H1 (cell line): ENCODE data around the gene ZNF726. TPM values are rescaled to one million over a fixed set of nuclear protein-coding genes. Genes with fewer than 3 reads are reported as not detected.

Experiments
- CTCF ChIA-PET: fragments of 300-600 bp; sonication (Branson Sonifier 250); formaldehyde crosslinking; loops from one replicate; lab custom pipeline; 2021; ENCODE audit not compliant: partially characterized antibody; lab: Charles Lee
- POLR2A ChIA-PET: fragments of 300-600 bp; sonication (Branson Sonifier 250); formaldehyde crosslinking; loops from one replicate; lab custom pipeline; 2021; ENCODE audit warnings: inconsistent platforms; ENCODE audit not compliant: partially characterized antibody; lab: Charles Lee
- DNase-seq, 2 experiments: peaks; one replicate each; pipeline versions ENCODE4 v3.0.0 to v3.0.0-alpha.2; 2010 to 2022; ENCODE audit warnings: low spot score in 2 of 2, low read depth in 1 of 2, mixed read lengths in 1 of 2
- FAIRE-seq: peaks from 2 replicates; lab custom pipeline; 2011; peaks lifted over from hg19 to GRCh38; lab: Jason Lieb, UNC
- H2AFZ ChIP-seq: 2 replicates; pipeline ENCODE4 v1.8.1; 2012; ENCODE audit warnings: low read length, inconsistent platforms
- H2AK5ac ChIP-seq: 2 replicates; pipeline ENCODE4 v1.6.1; 2013; ENCODE audit warnings: low read depth, low read length
- H2BK120ac ChIP-seq: replicated peaks from 2 replicates; pipeline ENCODE3; 2013; ENCODE audit warnings: low read depth, low read length, inconsistent platforms
- H2BK12ac ChIP-seq: 2 replicates; pipeline ENCODE4 v1.6.1; 2013; ENCODE audit warnings: low read depth, low read length
- H2BK15ac ChIP-seq: 2 replicates; pipeline ENCODE4 v1.6.1; 2013; ENCODE audit warnings: low read length
- H2BK20ac ChIP-seq: 2 replicates; pipeline ENCODE4 v1.6.1; 2013; ENCODE audit warnings: low read length
- H2BK5ac ChIP-seq: 2 replicates; pipeline ENCODE4 v1.6.1; 2013; ENCODE audit warnings: low read depth, low read length
- H3K14ac ChIP-seq: 2 replicates; pipeline ENCODE4 v1.6.1; 2013; ENCODE audit warnings: inconsistent platforms; ENCODE audit not compliant: insufficient read length
- H3K18ac ChIP-seq: 2 replicates; pipeline ENCODE4 v1.6.1; 2013; ENCODE audit warnings: low read length; ENCODE audit errors: extremely low read depth
- H3K23ac ChIP-seq: 2 replicates; pipeline ENCODE4 v1.6.1; 2013; ENCODE audit warnings: inconsistent platforms; ENCODE audit not compliant: insufficient read length
- H3K23me2 ChIP-seq: 2 replicates; pipeline ENCODE4 v1.6.1; 2013; ENCODE audit warnings: low read depth, low read length
- H3K27ac ChIP-seq: 2 replicates; pipeline ENCODE4 v1.6.1; 2011; ENCODE audit warnings: low read depth, low read length, inconsistent platforms
- H3K27me3 ChIP-seq, 4 experiments: replicated peaks in 1 of 4; 1 replicate in 1 of 4; 2 replicates in 3 of 4; pipeline versions ENCODE4 v1.6.1 to v1.8.1; 2011 to 2013; ENCODE audit warnings: low read length in 3 of 4, mild to moderate bottlenecking in 3 of 4, inconsistent platforms in 2 of 4, mixed read lengths in 2 of 4, moderate library complexity in 1 of 4; ENCODE audit not compliant: control insufficient read depth in 3 of 4, insufficient read depth in 3 of 4; ENCODE audit errors: extremely low read depth in 1 of 4
- H3K36me3 ChIP-seq, 4 experiments: 2 replicates each; pipeline versions ENCODE4 v1.6.1 to v1.8.1; 2011 to 2013; ENCODE audit warnings: mild to moderate bottlenecking in 4 of 4, low read length in 3 of 4, moderate library complexity in 2 of 4, control low read depth in 1 of 4, inconsistent platforms in 1 of 4; ENCODE audit not compliant: insufficient read depth in 4 of 4, control insufficient read depth in 2 of 4
- H3K4ac ChIP-seq: replicated peaks from 2 replicates; pipeline ENCODE3; 2013; ENCODE audit warnings: low read length, low read depth, mixed read lengths, inconsistent platforms; ENCODE audit not compliant: insufficient read length
- H3K4me1 ChIP-seq, 4 experiments: replicated peaks in 1 of 4; 1 replicate in 1 of 4; 2 replicates in 3 of 4; pipeline versions ENCODE4 v1.6.1 to v1.8.1; 2011 to 2013; ENCODE audit warnings: low read length in 3 of 4, inconsistent platforms in 2 of 4, mixed read lengths in 1 of 4; ENCODE audit not compliant: insufficient read depth in 4 of 4, control insufficient read depth in 3 of 4
- H3K4me2 ChIP-seq, 2 experiments: 2 replicates each; pipeline versions ENCODE4 v1.6.1 to v1.8.1; 2011 to 2013; ENCODE audit warnings: low read depth in 2 of 2, low read length in 2 of 2, control low read depth in 1 of 2, inconsistent platforms in 1 of 2, mild to moderate bottlenecking in 1 of 2; ENCODE audit not compliant: insufficient read depth in 1 of 2
- H3K4me3 ChIP-seq, 4 experiments: fragments of 200-600, 300-600 bp in 1 of 4; sonication (generic), shearing (Covaris generic), sonication (Bioruptor Twin) in 1 of 4; 2 replicates each; pipeline versions ENCODE4 v1.5.1 to v1.8.1; 2011 to 2016; ENCODE audit warnings: low read length in 4 of 4, low read depth in 3 of 4, control low read depth in 2 of 4, inconsistent platforms in 2 of 4, mild to moderate bottlenecking in 2 of 4, mixed read lengths in 1 of 4, moderate library complexity in 1 of 4; ENCODE audit not compliant: insufficient read depth in 2 of 4; ENCODE audit errors: extremely low read depth in 1 of 4
- H3K56ac ChIP-seq: replicated peaks from 2 replicates; pipeline ENCODE3; 2013; ENCODE audit warnings: low read depth, mild to moderate bottlenecking, mixed read lengths, low read length, inconsistent platforms; ENCODE audit not compliant: insufficient read length
- H3K79me1 ChIP-seq: 2 replicates; pipeline ENCODE4 v1.6.1; 2013; ENCODE audit warnings: low read depth, low read length, control low read depth
- H3K79me2 ChIP-seq, 2 experiments: 2 replicates each; pipeline versions ENCODE4 v1.6.1 to v1.8.1; 2012 to 2013; ENCODE audit warnings: low read length in 2 of 2, mild to moderate bottlenecking in 2 of 2, inconsistent platforms in 1 of 2; ENCODE audit not compliant: insufficient read depth in 2 of 2, control insufficient read depth in 1 of 2
- H3K9ac ChIP-seq, 4 experiments: replicated peaks in 1 of 4; 1 replicate in 1 of 4; 2 replicates in 3 of 4; pipeline versions ENCODE4 v1.6.1 to v1.8.1; 2011 to 2013; ENCODE audit warnings: low read depth in 3 of 4, low read length in 3 of 4, control low read depth in 2 of 4, mild to moderate bottlenecking in 2 of 4, moderate library complexity in 2 of 4, inconsistent platforms in 1 of 4; ENCODE audit errors: extremely low read depth in 1 of 4
- H3K9me3 ChIP-seq, 2 experiments: 2 replicates each; pipeline versions ENCODE4 v1.6.1 to v1.8.1; 2012 to 2013; ENCODE audit warnings: mild to moderate bottlenecking in 2 of 2, moderate library complexity in 2 of 2, control low read depth in 1 of 2, inconsistent platforms in 1 of 2, low read depth in 1 of 2, low read length in 1 of 2, mixed read lengths in 1 of 2; ENCODE audit not compliant: insufficient read depth in 2 of 2
- H4K20me1 ChIP-seq, 2 experiments: replicated peaks in 1 of 2; 2 replicates each; pipeline versions ENCODE3 to v1.8.1; 2011 to 2013; ENCODE audit warnings: inconsistent platforms in 2 of 2, low read length in 2 of 2, mild to moderate bottlenecking in 1 of 2; ENCODE audit not compliant: insufficient read depth in 2 of 2, control insufficient read depth in 1 of 2
- H4K5ac ChIP-seq: 2 replicates; pipeline ENCODE4 v1.6.1; 2013; ENCODE audit warnings: low read length, low read depth, mixed read lengths, inconsistent platforms; ENCODE audit not compliant: insufficient read length
- H4K8ac ChIP-seq: 2 replicates; pipeline ENCODE4 v1.8.0; 2013; ENCODE audit warnings: mild to moderate bottlenecking, moderate library complexity, low read length, inconsistent platforms; ENCODE audit not compliant: insufficient read depth; ENCODE audit errors: extremely low read depth
- H4K91ac ChIP-seq: replicated peaks from 2 replicates; pipeline ENCODE3; 2013; ENCODE audit warnings: low read length, mixed read lengths, inconsistent platforms; ENCODE audit not compliant: insufficient read length
- BACH1 ChIP-seq: IDR thresholded peaks from 2 replicates; pipeline ENCODE4 v1.6.1; 2012; ENCODE audit warnings: low read length, improper control_type of control experiment
- HDAC2 ChIP-seq, 2 experiments: fragments of 300-600 bp in 1 of 2; sonication (generic) in 1 of 2; IDR thresholded peaks; 2 replicates each; pipeline ENCODE4 v1.6.1; 2011 to 2012; ENCODE audit warnings: low read depth in 2 of 2, low read length in 2 of 2, mild to moderate bottlenecking in 2 of 2, moderate library complexity in 2 of 2, borderline replicate concordance in 1 of 2, inconsistent platforms in 1 of 2
- WGBS, 2 experiments: shearing (Covaris generic) in 1 of 2; methylation state at CpG; one replicate each; pipeline versions ENCODE4 v1.1.6 to v1.1.7; 2013 to 2015; ENCODE audit warnings: low lambda C conversion rate in 2 of 2, mixed read lengths in 2 of 2, inconsistent platforms in 1 of 2, low coverage in 1 of 2, missing lambda C conversion rate in 1 of 2; ENCODE audit not compliant: insufficient replicate concordance in 2 of 2, insufficient coverage in 1 of 2, insufficient read length in 1 of 2; ENCODE audit errors: extremely low coverage in 1 of 2, missing lambda C conversion rate in 1 of 2; 5-methylcytosine and 5-hydroxymethylcytosine counted together
- polyA plus RNA-seq, 7 experiments: library from polyadenylated mRNA; depleted of rRNA in 3 of 7; stranded (reverse) in 5 of 7; unstranded in 2 of 7; fragments of >200 nt in 5 of 7; fragments of 200-250 nt in 2 of 7; gene quantifications; 1 replicate in 5 of 7; 2 replicates in 1 of 7; 4 replicates in 1 of 7; pipeline versions ENCODE4 v1.2.1 to v1.2.3, GENCODE V29; 2011 to 2013; ENCODE audit warnings: missing spikeins in 2 of 7, mixed read lengths in 2 of 7
- total RNA-seq: library from RNA; stranded (reverse); fragmentation: NEBNext Ultra II Directional; extraction: Animal tissue kit (Norgen Biotek cat#: 25700); gene quantifications from 2 replicates; pipeline ENCODE4 v1.2.1, GENCODE V29; 2021

Gene ZNF726
- total and polyA plus RNA-seq, 2 of the 8 experiments (the other 6 are each of a cell fraction or from before 2014, with no cell fraction given) = not detected

- Histone ChIP-seq H2BK5ac (no peak overlapping the region), H2BK20ac (no peak overlapping the region), H2BK12ac (no peak overlapping the region), H3K27me3 (no peaks in the 10 kb centered on the region), H4K8ac (no peak overlapping the region), H3K4ac (no peak overlapping the region), H3K4me2 (no peak overlapping the region), H3K4me1 (no peaks in the 10 kb centered on the region), H4K20me1 (no peaks in the 10 kb centered on the region), H3K18ac (no peak overlapping the region), H3K79me2 (no peaks in the 10 kb centered on the region), H3K56ac (no peak overlapping the region), H2AK5ac (no peak overlapping the region), H2AFZ (no peak overlapping the region), H4K5ac (no peak overlapping the region), H3K27ac (no peak overlapping the region), H3K9me3 (peaks cover 49 to 67% of the 10 kb centered on the region in 2 experiments), H3K14ac (no peak overlapping the region), H4K91ac (no peak overlapping the region), H3K79me1 (no peaks in the 10 kb centered on the region), H3K36me3 (no peaks in the 10 kb centered on the region), H3K23ac (no peak overlapping the region), H3K4me3 (no peak overlapping the region), H3K23me2 (no peaks in the 10 kb centered on the region), H3K9ac (no peak overlapping the region), H2BK120ac (no peak overlapping the region), H2BK15ac (no peak overlapping the region)
- ChIA-PET CTCF (interaction anchor here (1.0 kb wide), 1 partner anchor 80 kb away, joined by 3 read pairs; no protein-coding TSS in a partner anchor), POLR2A (no interaction called here)
- 87% methylated on average over 5 of the region's 5 CpGs; no CpG with 5 or more reads in 1 of the 2 experiments for WGBS, 2 experiments
- FAIRE-seq (no peak), DNase-seq (no peak)
- no peak for TF ChIP-seq BACH1
- no peak for TF ChIP-seq HDAC2 (IDR thresholded peaks at IDR 0.05; ENCODE audit: borderline replicate concordance in 1 of 2, low read depth in 2 of 2, low read length in 2 of 2)
These were observed 27.0 kb upstream of the ZNF726 start for GRCh38 chr19:23887642-23888041.
